Measurements from ENCODE around the gene PHOSPHO2. TPM values are rescaled to one million over a fixed set of nuclear protein-coding genes. Genes with fewer than 3 reads are reported as not detected.

The PHOSPHO2 gene
- total and polyA plus RNA-seq, 4 donors, result 1.4 to 5.3 (median 3.6) TPM

DNA sequence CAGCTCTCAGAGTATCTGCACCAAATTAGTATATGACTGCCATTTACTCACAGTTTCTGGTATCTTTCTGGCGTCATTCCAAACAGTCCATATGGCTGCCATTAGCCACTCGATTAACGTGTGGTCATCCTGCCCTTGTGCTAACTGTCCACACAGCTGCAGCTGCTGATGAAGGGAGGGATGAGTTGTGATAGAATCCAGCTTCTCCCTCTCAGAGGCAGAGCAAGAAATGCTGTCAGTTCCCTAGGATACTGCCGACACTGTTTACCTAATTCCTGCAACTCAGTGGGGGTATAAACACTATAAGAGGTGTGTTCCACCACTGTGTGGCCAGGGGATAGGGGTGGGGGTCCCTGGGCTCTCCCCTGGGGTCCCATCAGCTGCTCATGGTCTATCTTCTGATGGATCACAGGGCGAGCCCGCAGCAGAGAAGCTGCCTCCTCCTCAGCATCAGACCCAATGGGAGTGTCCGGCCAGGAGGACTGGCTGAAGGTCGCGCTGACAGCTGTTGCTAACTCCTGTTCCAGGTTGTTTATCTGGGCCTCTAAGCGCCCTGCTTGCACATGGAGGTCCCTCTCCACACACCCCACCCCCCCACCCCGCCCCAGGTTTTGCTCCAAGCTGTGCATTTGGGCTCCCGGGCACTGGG is 22.1 kb downstream of the PHOSPHO2 start:
- H3K9me3 ChIP-seq (ENCODE audit: control insufficient read depth in 4 of 4, low read length in 3 of 4), result no peaks in the 10 kb centered on the region
- 34% methylated on average over 12 of the region's 12 CpGs for WGBS
- peaks cover 0 to 19% (median 14%) of the 10 kb centered on the region in 4 donors for H3K4me1 ChIP-seq (ENCODE audit: control insufficient read depth in 4 of 4, insufficient read depth in 4 of 4, low read length in 3 of 4)
- H3K27ac ChIP-seq (ENCODE audit: low read depth in 1 of 2, low read length in 2 of 2), result peak overlapping the region in 1 of 2 donors; percentile 73
- DNase-seq (ENCODE audit: low spot score), result peak; percentile 46
- H3K9ac ChIP-seq (ENCODE audit: low read depth in 1 of 2, low read length in 2 of 2), result no peak overlapping the region
- no peak for TF ChIP-seq HNF4A (conservative IDR thresholded peaks at IDR 0.05)
- TF ChIP-seq, protein P1, sequence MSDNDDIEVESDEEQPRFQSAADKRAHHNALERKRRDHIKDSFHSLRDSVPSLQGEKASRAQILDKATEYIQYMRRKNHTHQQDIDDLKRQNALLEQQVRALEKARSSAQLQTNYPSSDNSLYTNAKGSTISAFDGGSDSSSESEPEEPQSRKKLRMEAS (IDR thresholded peaks at IDR 0.05), result no peak
- H3K4me3 ChIP-seq (ENCODE audit: low read depth in 1 of 3, low read length in 3 of 3), result peak overlapping the region; percentile 59 to 69 (median 64)
- H3K27me3 ChIP-seq (ENCODE audit: control insufficient read depth in 4 of 4, insufficient read depth in 4 of 4, low read length in 3 of 4), result no peaks in the 10 kb centered on the region
- H3K36me3 ChIP-seq (ENCODE audit: control insufficient read depth in 4 of 4, insufficient read depth in 3 of 4, low read depth in 1 of 4, low read length in 3 of 4), result no peaks in the 10 kb centered on the region

DNA sequence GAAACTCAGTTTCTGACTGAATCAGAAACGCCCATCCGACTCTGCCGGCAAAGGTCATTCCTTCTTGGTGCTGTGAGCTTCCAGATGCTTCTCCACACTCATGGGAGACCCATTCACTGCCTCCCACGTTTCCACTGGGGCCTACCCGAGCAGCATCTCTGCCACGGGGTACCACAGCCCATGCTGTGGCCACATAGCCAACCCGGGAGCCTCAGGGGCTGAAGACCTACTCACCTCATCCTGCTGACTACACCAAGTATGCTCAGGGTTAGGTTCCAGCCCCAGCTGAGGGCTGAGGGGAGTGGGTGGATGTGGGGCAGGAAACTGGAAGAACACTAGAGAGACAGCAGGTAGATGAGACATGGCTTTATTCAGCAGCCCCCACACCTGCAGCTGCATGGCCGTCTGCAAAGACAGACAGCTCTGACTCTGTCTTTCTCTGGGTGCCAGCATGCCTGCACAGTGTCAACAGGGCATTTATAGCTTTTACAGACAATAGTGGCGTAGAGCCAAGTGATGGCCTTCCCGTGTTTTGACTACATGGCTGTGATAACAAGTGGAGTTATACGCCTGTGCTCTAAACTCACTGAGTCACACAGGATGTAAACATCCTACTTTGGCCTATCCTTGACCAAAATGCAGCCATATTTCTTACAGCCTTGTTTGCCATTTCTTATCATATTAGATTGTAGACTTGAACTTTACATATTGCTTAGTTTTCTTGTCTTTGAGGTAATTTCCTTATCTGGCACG is 22.8 kb downstream of the PHOSPHO2 start:
- WGBS, result 71% methylated on average over 12 of the region's 12 CpGs
- DNase-seq (ENCODE audit: low spot score), result peak; percentile 35
- no peak overlapping the region for H3K9ac ChIP-seq (ENCODE audit: low read depth in 1 of 2, low read length in 2 of 2)
- no peaks in the 10 kb centered on the region for H3K9me3 ChIP-seq (ENCODE audit: control insufficient read depth in 4 of 4, low read length in 3 of 4)
- H3K4me3 ChIP-seq (ENCODE audit: low read depth in 1 of 3, low read length in 3 of 3), result peak overlapping the region in 1 of 3 donors; percentile 50
- H3K36me3 ChIP-seq (ENCODE audit: control insufficient read depth in 4 of 4, insufficient read depth in 3 of 4, low read depth in 1 of 4, low read length in 3 of 4), result no peaks in the 10 kb centered on the region
- peaks cover 0 to 19% (median 14%) of the 10 kb centered on the region in 4 donors for H3K4me1 ChIP-seq (ENCODE audit: control insufficient read depth in 4 of 4, insufficient read depth in 4 of 4, low read length in 3 of 4)
- TF ChIP-seq, protein P2, sequence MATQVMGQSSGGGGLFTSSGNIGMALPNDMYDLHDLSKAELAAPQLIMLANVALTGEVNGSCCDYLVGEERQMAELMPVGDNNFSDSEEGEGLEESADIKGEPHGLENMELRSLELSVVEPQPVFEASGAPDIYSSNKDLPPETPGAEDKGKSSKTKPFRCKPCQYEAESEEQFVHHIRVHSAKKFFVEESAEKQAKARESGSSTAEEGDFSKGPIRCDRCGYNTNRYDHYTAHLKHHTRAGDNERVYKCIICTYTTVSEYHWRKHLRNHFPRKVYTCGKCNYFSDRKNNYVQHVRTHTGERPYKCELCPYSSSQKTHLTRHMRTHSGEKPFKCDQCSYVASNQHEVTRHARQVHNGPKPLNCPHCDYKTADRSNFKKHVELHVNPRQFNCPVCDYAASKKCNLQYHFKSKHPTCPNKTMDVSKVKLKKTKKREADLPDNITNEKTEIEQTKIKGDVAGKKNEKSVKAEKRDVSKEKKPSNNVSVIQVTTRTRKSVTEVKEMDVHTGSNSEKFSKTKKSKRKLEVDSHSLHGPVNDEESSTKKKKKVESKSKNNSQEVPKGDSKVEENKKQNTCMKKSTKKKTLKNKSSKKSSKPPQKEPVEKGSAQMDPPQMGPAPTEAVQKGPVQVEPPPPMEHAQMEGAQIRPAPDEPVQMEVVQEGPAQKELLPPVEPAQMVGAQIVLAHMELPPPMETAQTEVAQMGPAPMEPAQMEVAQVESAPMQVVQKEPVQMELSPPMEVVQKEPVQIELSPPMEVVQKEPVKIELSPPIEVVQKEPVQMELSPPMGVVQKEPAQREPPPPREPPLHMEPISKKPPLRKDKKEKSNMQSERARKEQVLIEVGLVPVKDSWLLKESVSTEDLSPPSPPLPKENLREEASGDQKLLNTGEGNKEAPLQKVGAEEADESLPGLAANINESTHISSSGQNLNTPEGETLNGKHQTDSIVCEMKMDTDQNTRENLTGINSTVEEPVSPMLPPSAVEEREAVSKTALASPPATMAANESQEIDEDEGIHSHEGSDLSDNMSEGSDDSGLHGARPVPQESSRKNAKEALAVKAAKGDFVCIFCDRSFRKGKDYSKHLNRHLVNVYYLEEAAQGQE (IDR thresholded peaks at IDR 0.05), result no peak
- TF ChIP-seq YY1 (IDR thresholded peaks at IDR 0.05) (peak; percentile 12), EGR1 (IDR thresholded peaks at IDR 0.05; ENCODE audit: low read depth in 2 of 2) (no peak), NR2F2 (IDR thresholded peaks at IDR 0.05) (no peak)
- TF ChIP-seq, protein P3, sequence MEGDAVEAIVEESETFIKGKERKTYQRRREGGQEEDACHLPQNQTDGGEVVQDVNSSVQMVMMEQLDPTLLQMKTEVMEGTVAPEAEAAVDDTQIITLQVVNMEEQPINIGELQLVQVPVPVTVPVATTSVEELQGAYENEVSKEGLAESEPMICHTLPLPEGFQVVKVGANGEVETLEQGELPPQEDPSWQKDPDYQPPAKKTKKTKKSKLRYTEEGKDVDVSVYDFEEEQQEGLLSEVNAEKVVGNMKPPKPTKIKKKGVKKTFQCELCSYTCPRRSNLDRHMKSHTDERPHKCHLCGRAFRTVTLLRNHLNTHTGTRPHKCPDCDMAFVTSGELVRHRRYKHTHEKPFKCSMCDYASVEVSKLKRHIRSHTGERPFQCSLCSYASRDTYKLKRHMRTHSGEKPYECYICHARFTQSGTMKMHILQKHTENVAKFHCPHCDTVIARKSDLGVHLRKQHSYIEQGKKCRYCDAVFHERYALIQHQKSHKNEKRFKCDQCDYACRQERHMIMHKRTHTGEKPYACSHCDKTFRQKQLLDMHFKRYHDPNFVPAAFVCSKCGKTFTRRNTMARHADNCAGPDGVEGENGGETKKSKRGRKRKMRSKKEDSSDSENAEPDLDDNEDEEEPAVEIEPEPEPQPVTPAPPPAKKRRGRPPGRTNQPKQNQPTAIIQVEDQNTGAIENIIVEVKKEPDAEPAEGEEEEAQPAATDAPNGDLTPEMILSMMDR (IDR thresholded peaks at IDR 0.05; ENCODE audit: low read depth, low read length, missing input control), result no peak
- H3K27me3 ChIP-seq (ENCODE audit: control insufficient read depth in 4 of 4, insufficient read depth in 4 of 4, low read length in 3 of 4), result no peaks in the 10 kb centered on the region
- no peak overlapping the region for H3K27ac ChIP-seq (ENCODE audit: low read depth in 1 of 2, low read length in 2 of 2)

DNA sequence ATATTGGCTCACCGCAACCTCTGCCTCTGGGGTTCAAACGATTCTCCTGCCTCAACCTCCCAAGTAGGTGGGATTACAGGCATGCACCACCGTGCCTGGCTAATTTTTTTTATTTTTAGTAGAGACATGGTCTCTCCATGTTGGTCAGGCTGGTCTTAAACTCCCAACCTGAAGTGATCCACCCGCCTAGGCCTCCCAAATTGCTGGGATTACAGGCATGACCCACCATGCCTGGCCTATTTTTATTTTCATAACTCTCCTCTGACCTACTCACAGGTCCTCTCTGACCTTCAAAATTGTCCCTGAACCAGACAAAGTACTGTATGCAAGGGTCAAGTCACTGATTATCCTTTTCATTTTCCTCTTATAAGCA is 23.4 kb downstream of the PHOSPHO2 start:
- Histone ChIP-seq H3K36me3 (ENCODE audit: control insufficient read depth in 4 of 4, insufficient read depth in 3 of 4, low read depth in 1 of 4, low read length in 3 of 4) (no peaks in the 10 kb centered on the region), H3K4me3 (ENCODE audit: low read depth in 1 of 3, low read length in 3 of 3) (no peak overlapping the region), H3K27ac (ENCODE audit: low read depth in 1 of 2, low read length in 2 of 2) (no peak overlapping the region), H3K9me3 (ENCODE audit: control insufficient read depth in 4 of 4, low read length in 3 of 4) (no peaks in the 10 kb centered on the region), H3K4me1 (ENCODE audit: control insufficient read depth in 4 of 4, insufficient read depth in 4 of 4, low read length in 3 of 4) (peaks cover 0 to 19% (median 14%) of the 10 kb centered on the region in 4 donors), H3K27me3 (ENCODE audit: control insufficient read depth in 4 of 4, insufficient read depth in 4 of 4, low read length in 3 of 4) (no peaks in the 10 kb centered on the region), H3K9ac (ENCODE audit: low read depth in 1 of 2, low read length in 2 of 2) (no peak overlapping the region)
- no peak for DNase-seq (ENCODE audit: low spot score)
- 85% methylated on average over 4 of the region's 4 CpGs for WGBS
- TF ChIP-seq YY1 (IDR thresholded peaks at IDR 0.05), result no peak
- TF ChIP-seq JUND (IDR thresholded peaks at IDR 0.05), result no peak
- TF ChIP-seq FOXA2 (IDR thresholded peaks at IDR 0.05), result no peak
- no peak for TF ChIP-seq FOXA1 (IDR thresholded peaks at IDR 0.05)
- no peak for TF ChIP-seq HNF4G (IDR thresholded peaks at IDR 0.05)
- TF ChIP-seq SP1 (IDR thresholded peaks at IDR 0.05), result no peak
- no peak for TF ChIP-seq HNF4A (conservative IDR thresholded peaks at IDR 0.05)
- no peak for TF ChIP-seq RXRA (IDR thresholded peaks at IDR 0.05)
- TF ChIP-seq, protein P1 (IDR thresholded peaks at IDR 0.05), result no peak
- TF ChIP-seq, protein P2 (IDR thresholded peaks at IDR 0.05), result no peak
- no peak for TF ChIP-seq EGR1 (IDR thresholded peaks at IDR 0.05; ENCODE audit: low read depth in 2 of 2)
- no peak for TF ChIP-seq GABPA (IDR thresholded peaks at IDR 0.05 in 1 of 2, conservative IDR thresholded peaks at IDR 0.05 in 1 of 2)
